ENCODE results near the gene EXOC4. TPM values are rescaled to one million over a fixed set of nuclear protein-coding genes. Genes with fewer than 3 reads are reported as not detected.

The EXOC4 gene
- total RNA-seq, 1 experiment from 2014 or later: 75.8 TPM

DNA sequence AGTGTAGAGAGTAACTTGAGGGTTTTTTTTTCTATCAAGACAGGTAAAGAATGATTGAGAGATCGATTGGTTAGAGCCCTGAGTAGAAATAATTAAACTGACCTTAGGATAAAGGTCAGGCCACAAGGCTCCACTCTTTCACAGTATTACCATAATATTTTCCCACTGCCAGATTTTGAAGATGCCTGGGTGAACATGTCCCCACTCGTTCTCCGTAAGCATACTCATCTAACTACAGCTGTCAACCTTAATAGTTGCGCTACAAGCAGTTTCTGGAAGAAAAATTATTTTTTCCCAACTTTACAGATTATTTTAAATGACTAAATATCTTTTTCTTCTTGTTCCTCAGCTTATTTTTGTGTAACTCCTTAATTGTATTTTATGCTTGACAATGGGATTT, 671.1 kb downstream of the EXOC4 start:
- H3K14ac ChIP-seq (ENCODE audit: insufficient read depth, low read length): no peak overlapping the region
- H3K9me3 Mint-ChIP-seq: peaks cover 7 to 12% of the 10 kb centered on the region in 2 experiments; a peak in 4 of 5 replicates
- H2BK12ac ChIP-seq (ENCODE audit: insufficient read length, low read depth, low read length): no peak overlapping the region
- H3K79me2 ChIP-seq (ENCODE audit: insufficient read depth, low read length): no peaks in the 10 kb centered on the region
- H2BK15ac ChIP-seq (ENCODE audit: low read depth, low read length): no peak overlapping the region
- H3K4me1 ChIP-seq (ENCODE audit: insufficient read depth, low read length): no peaks in the 10 kb centered on the region
- no peak overlapping the region for H4K91ac ChIP-seq (ENCODE audit: insufficient read length, low read depth, low read length)
- no peak overlapping the region for H2AFZ ChIP-seq (ENCODE audit: low read length)
- H3K4me1 Mint-ChIP-seq: peaks cover 0 to 3% of the 10 kb centered on the region in 2 experiments; a peak in 1 of 4 replicates
- no peak overlapping the region for H2BK120ac ChIP-seq (ENCODE audit: low read depth, low read length, poor library complexity, severe bottlenecking)
- no peak overlapping the region for H3K27ac Mint-ChIP-seq
- H4K5ac ChIP-seq (ENCODE audit: insufficient read length, low read depth, low read length): no peak overlapping the region
- no peaks in the 10 kb centered on the region for H3K23me2 ChIP-seq (ENCODE audit: insufficient read length, low read depth, low read length, poor library complexity, severe bottlenecking)
- H2AK5ac ChIP-seq (ENCODE audit: insufficient read length, low read length): no peak overlapping the region
- H3K27ac ChIP-seq (ENCODE audit: insufficient read length, low read depth, low read length): no peak overlapping the region
- no peak overlapping the region for H3K18ac ChIP-seq (ENCODE audit: insufficient read length, low read depth, low read length)
- no peaks in the 10 kb centered on the region for H3K79me1 ChIP-seq (ENCODE audit: insufficient read depth, low read depth, low read length, poor library complexity, severe bottlenecking)
- DNase-seq: no peak
- H3K27me3 ChIP-seq (ENCODE audit: insufficient read depth, low read length): no peaks in the 10 kb centered on the region
- H3K36me3 Mint-ChIP-seq (ENCODE audit: insufficient read depth in 1 of 3, low read depth in 3 of 3): peaks cover 10 to 19% (median 10%) of the 10 kb centered on the region in 3 experiments
- no peak overlapping the region for H3K9ac ChIP-seq (ENCODE audit: extremely low read depth, insufficient read length, low read length)
- TF ChIP-seq CTCF (conservative IDR thresholded peaks at IDR 0.05): no peak
- H3T11ph ChIP-seq (ENCODE audit: low read length): no peak overlapping the region
- H4K20me1 ChIP-seq (ENCODE audit: control insufficient read depth, insufficient read depth, insufficient read length): no peaks in the 10 kb centered on the region
- no peak overlapping the region for H3K4me2 ChIP-seq (ENCODE audit: insufficient read depth, insufficient read length, low read length)
- H2BK5ac ChIP-seq (ENCODE audit: insufficient read length, low read length): no peak overlapping the region
- H3K56ac ChIP-seq (ENCODE audit: insufficient read length, low read depth, low read length): no peak overlapping the region
- no peak overlapping the region for H3K23ac ChIP-seq (ENCODE audit: insufficient read length, low read depth, low read length)
- H2BK20ac ChIP-seq (ENCODE audit: low read depth, low read length, poor library complexity, severe bottlenecking): no peak overlapping the region
- H4K8ac ChIP-seq (replicated peaks; ENCODE audit: insufficient read length, low read depth, low read length): no peak overlapping the region
- H3K4ac ChIP-seq (ENCODE audit: low read depth, low read length): no peak overlapping the region
- H3K4me3 Mint-ChIP-seq: no peak overlapping the region
- WGBS (ENCODE audit: extremely low coverage, insufficient read length, low lambda C conversion rate): no CpG with 5 or more reads among the region's 4 CpGs
- H3K9me3 ChIP-seq (ENCODE audit: control insufficient read depth, low read depth, low read length): no peaks in the 10 kb centered on the region
- H3K27me3 Mint-ChIP-seq (ENCODE audit: low read depth): no peaks in the 10 kb centered on the region
